Measurements from ENCODE around the gene TIMM17B.

GRCh38 chrX:48904180-48904579, 6.6 kb upstream of the TIMM17B start:
- TF ChIP-seq CTCF (IDR thresholded peaks at IDR 0.05; ENCODE audit: poor library complexity) (no peak), EZH2 (IDR thresholded peaks at IDR 0.05; ENCODE audit: borderline replicate concordance) (no peak), EZH2phosphoT487 (IDR thresholded peaks at IDR 0.05; ENCODE audit: low read depth, severe bottlenecking, unreplicated experiment) (no peak)
